Lower leg skin (tissue), 4 donors: ENCODE measurements around the gene TBX5. TPM values are rescaled to one million over a fixed set of nuclear protein-coding genes. Genes with fewer than 3 reads are reported as not detected.

Experiments
- DNase-seq, 2 donors: peaks; one replicate each; pipeline ENCODE4 v3.0.0-alpha.2; 2019; ENCODE audit warnings: low spot score in 2 of 2
- H3K4me3 ChIP-seq: fragments of 200-600 bp; sonication (generic); 2 replicates; pipeline ENCODE4 v1.5.1; 2017; ENCODE audit warnings: mild to moderate bottlenecking, low read depth; ENCODE audit not compliant: poor library complexity, severe bottlenecking
- CTCF ChIP-seq, 3 donors: fragments of 450-650 bp; IDR thresholded peaks; one replicate each; pipeline ENCODE4 v1.5.1; 2016; ENCODE audit warnings: antibody characterized with exemption in 3 of 3, mild to moderate bottlenecking in 3 of 3, moderate library complexity in 2 of 3
- POLR2A ChIP-seq, 2 donors: fragments of 450-650 bp; IDR thresholded peaks; one replicate each; pipeline ENCODE4 v1.6.1; 2016 to 2017; ENCODE audit warnings: antibody characterized with exemption in 2 of 2, mild to moderate bottlenecking in 1 of 2, moderate library complexity in 1 of 2
- WGBS, 2 donors: methylation state at CpG; one replicate each; pipeline ENCODE4 v1.1.5; 2018; 5-methylcytosine and 5-hydroxymethylcytosine counted together
- intact Hi-C: fragments of 100-400 bp; cut with DNase I; formaldehyde crosslinking; loops from one replicate; pipeline ENCODE4 v1.15.0; 2023; ENCODE audit warnings: low total_unique reads
- total RNA-seq, 4 donors: library from RNA; depleted of rRNA; stranded (reverse); fragments of >200 nt; gene quantifications; one replicate each; pipeline ENCODE4 v1.1.0, GENCODE V29; 2016

The TBX5 gene
- total RNA-seq, 4 donors from 2014 or later = 0.65 to 1.2 (median 1.1) TPM; not detected in 1

- no peak overlapping the region for H3K4me3 ChIP-seq
- 51 to 59% methylated on average over 1 of the region's 1 CpG for WGBS, 2 donors
- TF ChIP-seq CTCF (IDR thresholded peaks at IDR 0.05) (no peak), POLR2A (IDR thresholded peaks at IDR 0.05) (no peak)
- no peak for DNase-seq
- intact Hi-C loops = no loop called here
These were observed 99.3 kb downstream of the TBX5 start for GRCh38 chr12:114306646-114307045.

- H3K4me3 ChIP-seq = no peak overlapping the region
- intact Hi-C loops = no loop called here
- no peak for DNase-seq
- no peak for TF ChIP-seq POLR2A (IDR thresholded peaks at IDR 0.05)
- TF ChIP-seq CTCF (IDR thresholded peaks at IDR 0.05) = no peak
These were observed 100.5 kb downstream of the TBX5 start for GRCh38 chr12:114305446-114305845.
